Mucosa of descending colon (tissue), 3 donors: ENCODE results near the gene EDNRB. TPM values are rescaled to one million over a fixed set of nuclear protein-coding genes. Genes with fewer than 3 reads are reported as not detected.

Source experiments
- ATAC-seq: fragments of 200-7000 bp; cut with Tn5 transposase; one replicate; pipeline ENCODE4 v1.9.1; 2020; ENCODE audit warnings: mild to moderate bottlenecking, moderate library complexity
- DNase-seq, 3 donors: peaks; one replicate each; pipeline ENCODE4 v3.0.0-alpha.2; 2020
- H3K36me3 ChIP-seq: fragments of 200-600 bp; one replicate; pipeline ENCODE4 v1.8.0; 2021; ENCODE audit warnings: low read depth, mild to moderate bottlenecking
- H3K4me1 ChIP-seq: fragments of 200-600 bp; one replicate; pipeline ENCODE4 v1.8.0; 2021; ENCODE audit warnings: low read depth, mild to moderate bottlenecking
- H3K4me3 ChIP-seq: fragments of 200-600 bp; one replicate; pipeline ENCODE4 v1.8.0; 2021; ENCODE audit warnings: mild to moderate bottlenecking
- H3K9me3 ChIP-seq: fragments of 200-600 bp; one replicate; pipeline ENCODE4 v1.8.0; 2021; ENCODE audit warnings: mild to moderate bottlenecking
- CTCF ChIP-seq: fragments of 200-600 bp; IDR thresholded peaks from one replicate; pipeline ENCODE4 v1.8.0; 2022; ENCODE audit warnings: antibody characterized with exemption, mild to moderate bottlenecking
- intact Hi-C, 2 donors: fragments of 100-400 bp; cut with DNase I in 1 of 2; cut with micrococcal nuclease in 1 of 2; formaldehyde crosslinking; loops; one replicate each; pipeline versions ENCODE4 v1.11.0 to v1.11.1; 2022; cut with DNase I, micrococcal nuclease
- total RNA-seq, 3 donors: library from RNA; stranded (reverse); fragmentation: NEBNext Ultra II Directional in 2 of 3; extraction: Animal tissue kit (Norgen Biotek cat#: 25700) in 2 of 3; gene quantifications; one replicate each; pipeline versions ENCODE4 v1.2.1 to v1.2.4, GENCODE V29; 2021 to 2023
- donor health status: DM: no; HTN: no; CAD: no; lungs with moderate emphysema.
- donor health status: DM: no; HTN: no; CAD: no.
- donor health status: DM: no; HTN: yes; CAD: no.

EDNRB gene
- total RNA-seq, 3 donors from 2014 or later, result 6.8 to 11.2 (median 11.0) TPM

GRCh38 chr13:77896977-77897376 is 21.7 kb downstream of the EDNRB start:
- no peak for DNase-seq
- H3K36me3 ChIP-seq, result no peaks in the 10 kb centered on the region
- intact Hi-C loops, result no loop called here
- no peak overlapping the region for H3K4me3 ChIP-seq
- no peaks in the 10 kb centered on the region for H3K4me1 ChIP-seq
- ATAC-seq, result no peak
- TF ChIP-seq CTCF, result no peak
- no peaks in the 10 kb centered on the region for H3K9me3 ChIP-seq

- no peak for ATAC-seq
- H3K4me3 ChIP-seq, result no peak overlapping the region
- no peak for TF ChIP-seq CTCF
- H3K36me3 ChIP-seq, result no peaks in the 10 kb centered on the region
- intact Hi-C loops, result no loop called here
- no peaks in the 10 kb centered on the region for H3K9me3 ChIP-seq
- H3K4me1 ChIP-seq, result no peaks in the 10 kb centered on the region
- DNase-seq, result no peak
These were observed 22.1 kb downstream of the EDNRB start for GRCh38 chr13:77896536-77896935.

- DNase-seq (no peak), ATAC-seq (no peak)
- no peaks in the 10 kb centered on the region for H3K9me3 ChIP-seq
- no peak overlapping the region for H3K4me3 ChIP-seq
- no peaks in the 10 kb centered on the region for H3K4me1 ChIP-seq
- no peak for TF ChIP-seq CTCF
- H3K36me3 ChIP-seq, result no peaks in the 10 kb centered on the region
- intact Hi-C loops, result no loop called here
These were observed 23.9 kb downstream of the EDNRB start for GRCh38 chr13:77894743-77895142.

- ATAC-seq (no peak), DNase-seq (no peak)
- no peak for TF ChIP-seq CTCF
These were observed 25.6 kb downstream of the EDNRB start for GRCh38 chr13:77893066-77893465.

GRCh38 chr13:77892491-77892890 is 26.1 kb downstream of the EDNRB start:
- DNase-seq, result no peak
- H3K4me1 ChIP-seq, result no peaks in the 10 kb centered on the region
- intact Hi-C loops, result no loop called here

More at GRCh38 chr13:77893066-77893465, 25.6 kb downstream of the EDNRB start:
- no peaks in the 10 kb centered on the region for H3K9me3 ChIP-seq
- intact Hi-C loops, result no loop called here
- H3K36me3 ChIP-seq, result no peaks in the 10 kb centered on the region
- H3K4me3 ChIP-seq, result no peak overlapping the region
- H3K4me1 ChIP-seq, result no peaks in the 10 kb centered on the region

More at GRCh38 chr13:77892491-77892890, 26.1 kb downstream of the EDNRB start:
- no peak for TF ChIP-seq CTCF
- Histone ChIP-seq H3K9me3 (no peaks in the 10 kb centered on the region), H3K36me3 (no peaks in the 10 kb centered on the region), H3K4me3 (no peak overlapping the region)
- ATAC-seq, result no peak
